ENCODE measurements around the gene CHST3.

DNA sequence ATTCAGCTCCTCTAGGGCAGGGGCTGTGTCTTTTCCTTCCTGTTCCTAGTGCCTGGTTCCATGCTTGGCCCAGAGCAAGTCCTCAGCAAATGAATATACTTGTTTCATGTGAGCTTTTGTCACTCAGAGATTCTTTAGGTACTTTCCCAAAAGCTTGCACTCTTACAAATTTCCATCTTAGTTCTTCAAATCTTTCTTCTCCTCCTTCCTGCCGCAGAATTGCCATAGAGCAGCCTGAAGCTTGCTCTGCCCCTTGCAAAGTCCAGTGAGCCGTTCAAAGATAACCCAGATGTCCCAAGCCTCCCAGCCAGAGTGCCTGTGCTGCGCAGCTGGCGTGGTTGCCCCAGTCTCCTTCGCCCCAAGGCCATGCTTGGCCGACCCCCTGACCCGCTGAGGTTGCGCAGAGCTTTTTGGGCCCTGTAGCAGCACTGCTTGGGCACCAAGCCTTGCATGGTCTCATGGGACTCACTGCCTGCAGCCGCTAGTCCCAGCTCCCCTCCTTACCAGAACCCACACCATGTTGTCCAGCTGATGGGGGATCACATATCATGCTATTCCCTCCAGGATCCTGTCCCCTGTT, 20.7 kb downstream of the CHST3 start:
- TF ChIP-seq, protein P1, sequence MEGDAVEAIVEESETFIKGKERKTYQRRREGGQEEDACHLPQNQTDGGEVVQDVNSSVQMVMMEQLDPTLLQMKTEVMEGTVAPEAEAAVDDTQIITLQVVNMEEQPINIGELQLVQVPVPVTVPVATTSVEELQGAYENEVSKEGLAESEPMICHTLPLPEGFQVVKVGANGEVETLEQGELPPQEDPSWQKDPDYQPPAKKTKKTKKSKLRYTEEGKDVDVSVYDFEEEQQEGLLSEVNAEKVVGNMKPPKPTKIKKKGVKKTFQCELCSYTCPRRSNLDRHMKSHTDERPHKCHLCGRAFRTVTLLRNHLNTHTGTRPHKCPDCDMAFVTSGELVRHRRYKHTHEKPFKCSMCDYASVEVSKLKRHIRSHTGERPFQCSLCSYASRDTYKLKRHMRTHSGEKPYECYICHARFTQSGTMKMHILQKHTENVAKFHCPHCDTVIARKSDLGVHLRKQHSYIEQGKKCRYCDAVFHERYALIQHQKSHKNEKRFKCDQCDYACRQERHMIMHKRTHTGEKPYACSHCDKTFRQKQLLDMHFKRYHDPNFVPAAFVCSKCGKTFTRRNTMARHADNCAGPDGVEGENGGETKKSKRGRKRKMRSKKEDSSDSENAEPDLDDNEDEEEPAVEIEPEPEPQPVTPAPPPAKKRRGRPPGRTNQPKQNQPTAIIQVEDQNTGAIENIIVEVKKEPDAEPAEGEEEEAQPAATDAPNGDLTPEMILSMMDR (IDR thresholded peaks at IDR 0.05), result no peak
- TF ChIP-seq POLR2A (IDR thresholded peaks at IDR 0.05), result no peak

Measured in lower leg skin (tissue), 3 donors.